Testis (tissue), 2 donors: ENCODE measurements around the gene CALHM1.

Experiments used
- CTCF ChIP-seq, 3 experiments: fragments of 450-650 bp in 2 of 3; fragments of 200-600 bp in 1 of 3; sonication (generic) in 1 of 3; IDR thresholded peaks; one replicate each; pipeline ENCODE4 v1.5.1; 2016 to 2019; ENCODE audit warnings: antibody characterized with exemption in 3 of 3, mild to moderate bottlenecking in 2 of 3, moderate library complexity in 1 of 3
- POLR2A ChIP-seq: fragments of 450-650 bp; IDR thresholded peaks from one replicate; pipeline ENCODE4 v1.6.1; 2017; ENCODE audit warnings: antibody characterized with exemption, mild to moderate bottlenecking, moderate library complexity

GRCh38 chr10:103450201-103450695 is 8.5 kb downstream of the CALHM1 start:
- TF ChIP-seq CTCF (IDR thresholded peaks at IDR 0.05) = no peak
- no peak for TF ChIP-seq POLR2A
